ENCODE results near the gene TSTD2. TPM values are rescaled to one million over a fixed set of nuclear protein-coding genes. Genes with fewer than 3 reads are reported as not detected.

TSTD2 gene
- 10 to 100 TPM; 10.4 to 26.0 (median 21.0) TPM for total RNA-seq

- ATAC-seq (ENCODE audit: low FRiP score in 2 of 2), result peak; percentile 96 to 98
- Histone ChIP-seq H3K27me3 (no peaks in the 10 kb centered on the region), H3K9me3 (no peaks in the 10 kb centered on the region), H3K4me3 (peak within 1 kb of the TSS; percentile 67 to 96 (median 92)), H3K27ac (peak within 1 kb of the TSS; percentile 97 to 99 (median 98)), H3K4me1 (peaks cover 27 to 44% (median 38%) of the 10 kb centered on the region in 4 donors), H3K36me3 (no peaks in the 10 kb centered on the region)
- DNase-seq, result peak; percentile 97 to 98
- WGBS, 2 donors, result 0 to 1% methylated on average over 18 to 77 of the region's 83 CpGs
- TF ChIP-seq POLR2AphosphoS5 (IDR thresholded peaks at IDR 0.05) (peak; percentile 80 to 87), EP300 (IDR thresholded peaks at IDR 0.05) (peak in 2 of 4 donors; percentile 28 to 58), CTCF (IDR thresholded peaks at IDR 0.05) (peak in 4 of 6 experiments; percentile 2 to 32 (median 20)), POLR2A (IDR thresholded peaks at IDR 0.05) (peak in 3 of 4 donors; percentile 76 to 93 (median 89))
Observed at GRCh38 chr9:97632985-97633858, at the start of gene TSTD2, which contains the start of gene NCBP1. TSTD2 (minus strand) TSS chr9:97633368; CDS start chr9:97627562, 5,806 bp downstream. NCBP1 (plus strand) TSS chr9:97633821; CDS start chr9:97633882, 61 bp downstream.

DNA sequence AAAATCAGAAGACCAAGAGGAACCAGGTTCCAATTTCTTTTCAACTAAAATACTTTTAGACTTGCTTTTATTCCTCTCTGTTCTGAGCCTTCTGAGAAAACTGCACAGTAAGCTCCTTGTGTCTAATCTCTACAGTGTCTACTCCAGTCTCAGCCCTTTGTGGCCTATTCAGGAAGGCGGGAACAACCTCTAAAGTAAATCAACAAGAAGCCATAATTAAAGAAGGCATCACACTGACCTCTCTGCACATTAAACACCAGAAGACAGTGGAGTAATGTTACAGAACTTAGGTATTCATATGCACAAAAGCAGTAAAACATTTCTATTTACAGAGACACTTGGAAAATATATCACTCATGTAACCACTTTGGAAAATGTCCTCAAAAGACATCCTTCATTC, 49.1 kb upstream of the TSTD2 start:
- no peak for TF ChIP-seq POLR2A (IDR thresholded peaks at IDR 0.05)
- no peak for TF ChIP-seq POLR2AphosphoS5 (IDR thresholded peaks at IDR 0.05)
- TF ChIP-seq CTCF (IDR thresholded peaks at IDR 0.05), result no peak
- no peak for TF ChIP-seq EP300 (IDR thresholded peaks at IDR 0.05)
- DNase-seq (no peak), ATAC-seq (ENCODE audit: low FRiP score in 2 of 2) (no peak)
- Histone ChIP-seq H3K4me1 (no peaks in the 10 kb centered on the region), H3K4me3 (no peak overlapping the region), H3K27ac (no peak overlapping the region), H3K9me3 (no peaks in the 10 kb centered on the region), H3K36me3 (peaks cover 13 to 95% (median 30%) of the 10 kb centered on the region in 4 donors), H3K27me3 (no peaks in the 10 kb centered on the region)
- WGBS, 2 donors, result 84 to 96% methylated on average over 1 of the region's 1 CpG

DNA sequence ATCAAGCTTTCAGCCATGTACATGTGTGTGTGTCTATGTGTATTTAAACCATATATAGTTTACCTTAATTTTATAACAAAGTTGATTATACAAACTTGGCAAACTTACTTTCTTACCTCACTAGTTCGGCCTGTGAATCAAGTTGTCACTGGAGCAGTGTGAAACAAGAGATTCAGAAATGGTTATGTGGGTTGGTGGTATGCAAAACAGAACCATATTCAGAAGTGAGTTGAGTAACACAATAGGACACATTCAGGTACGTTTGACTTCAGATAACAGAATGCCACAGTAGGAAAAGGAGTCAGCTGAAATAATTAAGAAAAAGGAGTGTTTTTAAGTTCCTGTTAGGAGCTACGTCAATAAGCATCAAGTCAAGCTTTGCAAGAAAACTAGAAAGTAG, 42.5 kb upstream of the TSTD2 start:
- no peaks in the 10 kb centered on the region for H3K4me1 ChIP-seq
- H3K9me3 ChIP-seq, result no peaks in the 10 kb centered on the region
- H3K4me3 ChIP-seq, result no peak overlapping the region
- peaks cover 11 to 93% (median 48%) of the 10 kb centered on the region in 4 donors for H3K36me3 ChIP-seq
- ATAC-seq (ENCODE audit: low FRiP score in 2 of 2), result no peak
- no peak overlapping the region for H3K27ac ChIP-seq
- WGBS, 2 donors, result 77% methylated on average over 3 of the region's 3 CpGs
- no peak for DNase-seq
- no peaks in the 10 kb centered on the region for H3K27me3 ChIP-seq
- TF ChIP-seq POLR2A (IDR thresholded peaks at IDR 0.05) (no peak), POLR2AphosphoS5 (IDR thresholded peaks at IDR 0.05) (no peak)

GRCh38 chr9:97673922-97674321, 40.8 kb upstream of the TSTD2 start:
- no peak overlapping the region for H3K4me3 ChIP-seq
- H3K9me3 ChIP-seq, result no peaks in the 10 kb centered on the region
- DNase-seq (no peak), ATAC-seq (ENCODE audit: low FRiP score in 2 of 2) (no peak)
- peaks cover 28 to 95% (median 56%) of the 10 kb centered on the region in 4 donors for H3K36me3 ChIP-seq
- no peaks in the 10 kb centered on the region for H3K27me3 ChIP-seq
- H3K4me1 ChIP-seq, result no peaks in the 10 kb centered on the region
- WGBS, 2 donors, result 59 to 90% methylated on average over 3 of the region's 3 CpGs
- no peak for TF ChIP-seq EP300 (IDR thresholded peaks at IDR 0.05)
- TF ChIP-seq CTCF (IDR thresholded peaks at IDR 0.05), result no peak
- TF ChIP-seq POLR2AphosphoS5 (IDR thresholded peaks at IDR 0.05), result no peak
- TF ChIP-seq POLR2A (IDR thresholded peaks at IDR 0.05), result no peak
- H3K27ac ChIP-seq, result no peak overlapping the region

GRCh38 chr9:97672403-97672802, 39.2 kb upstream of the TSTD2 start:
- H3K36me3 ChIP-seq, result peaks cover 39 to 98% (median 63%) of the 10 kb centered on the region in 4 donors
- no peak overlapping the region for H3K4me3 ChIP-seq
- H3K27ac ChIP-seq, result no peak overlapping the region
- WGBS, 2 donors, result 92 to 97% methylated on average over 3 of the region's 3 CpGs
- no peaks in the 10 kb centered on the region for H3K4me1 ChIP-seq
- no peak for ATAC-seq (ENCODE audit: low FRiP score in 2 of 2)
- H3K9me3 ChIP-seq, result no peaks in the 10 kb centered on the region
- no peak for DNase-seq
- TF ChIP-seq EP300 (IDR thresholded peaks at IDR 0.05), result no peak
- TF ChIP-seq POLR2AphosphoS5 (IDR thresholded peaks at IDR 0.05), result no peak
- TF ChIP-seq CTCF (IDR thresholded peaks at IDR 0.05), result no peak
- no peak for TF ChIP-seq POLR2A (IDR thresholded peaks at IDR 0.05)
- H3K27me3 ChIP-seq, result no peaks in the 10 kb centered on the region
